Jurkat, Clone E6-1 (cell line): ENCODE measurements around the gene SCYGR8.

ENCODE experiments used
- DNase-seq: peaks from one replicate; pipeline ENCODE4 v3.0.0-alpha.2; 2011; ENCODE audit warnings: low read depth, low spot score
- H3K4me3 ChIP-seq: 2 replicates; pipeline ENCODE4 v1.5.1; 2011; ENCODE audit warnings: mild to moderate bottlenecking, low read length, control low read depth, moderate library complexity

The SCYGR8 gene

GRCh38 chr2:227793148-227793712 is 47.5 kb downstream of the SCYGR8 start:
- no peak for DNase-seq
- no peak overlapping the region for H3K4me3 ChIP-seq
